WTC11 (cell line): ENCODE measurements around the gene BLVRA. TPM values are rescaled to one million over a fixed set of nuclear protein-coding genes. Genes with fewer than 3 reads are reported as not detected.
"Not testable (repeated sequence)": the region's sequence is repeated elsewhere in the genome, so short reads cannot be mapped to it uniquely, and the experiment has no call there.

Experiments
- ATAC-seq: fragments of 200-7000 bp; cut with Tn5 transposase; 2 replicates; pipeline ENCODE4 v1.10.0; 2021; ENCODE audit warnings: mild to moderate bottlenecking, moderate library complexity
- CTCF ChIA-PET: fragments of 300-600 bp; sonication (Branson Sonifier 250); formaldehyde crosslinking; loops from one replicate; lab custom pipeline; 2021; ENCODE audit warnings: antibody characterized with exemption; lab: Charles Lee
- POLR2A ChIA-PET: fragments of 350-600 bp; sonication (Branson Sonifier 250); formaldehyde crosslinking; loops from one replicate; lab custom pipeline; 2021; ENCODE audit warnings: antibody characterized with exemption; lab: Charles Lee
- DNase-seq: peaks from one replicate; pipeline ENCODE4 v3.0.0; 2021; ENCODE audit warnings: low spot score
- H3K27ac Mint-ChIP-seq: 2 replicates; pipeline ENCODE4 v1.8.0; 2021; ENCODE audit warnings: mixed read lengths
- H3K27me3 Mint-ChIP-seq: 2 replicates; pipeline ENCODE4 v1.8.0; 2021; ENCODE audit warnings: low read depth, mild to moderate bottlenecking, moderate library complexity, mixed read lengths
- H3K36me3 Mint-ChIP-seq: 2 replicates; pipeline ENCODE4 v1.8.0; 2021; ENCODE audit warnings: mixed read lengths
- H3K4me1 Mint-ChIP-seq: 2 replicates; pipeline ENCODE4 v1.8.0; 2022; ENCODE audit warnings: mixed read lengths
- H3K4me3 Mint-ChIP-seq: 2 replicates; pipeline ENCODE4 v1.8.0; 2021; ENCODE audit warnings: mild to moderate bottlenecking, moderate library complexity, mixed read lengths
- H3K9me3 Mint-ChIP-seq: 2 replicates; pipeline ENCODE4 v1.8.0; 2021; ENCODE audit warnings: mixed read lengths
- AR ChIP-seq: fragments of 250-450 bp; sonication (Bioruptor Pico); IDR thresholded peaks from 2 replicates; pipeline ENCODE4 v1.9.0; 2021; ENCODE audit warnings: mild to moderate bottlenecking
- ATF3 ChIP-seq: sonication (generic); formaldehyde crosslinking; conservative IDR thresholded peaks from 2 replicates; pipeline ENCODE4 v1.8.1; 2022; ENCODE audit warnings: mild to moderate bottlenecking, missing genetic modification reagents
- CREB1 ChIP-seq: sonication (generic); formaldehyde crosslinking; IDR thresholded peaks from 2 replicates; pipeline ENCODE4 v1.8.0; 2023; ENCODE audit warnings: mild to moderate bottlenecking, missing genetic modification reagents
- ESRRA ChIP-seq: sonication (generic); formaldehyde crosslinking; IDR thresholded peaks from 2 replicates; pipeline ENCODE4 v1.8.1; 2022; ENCODE audit warnings: mild to moderate bottlenecking, missing genetic modification reagents, borderline replicate concordance
- FOXJ3 ChIP-seq: sonication (generic); formaldehyde crosslinking; IDR thresholded peaks from 2 replicates; pipeline ENCODE4 v1.9.0; 2021; ENCODE audit warnings: missing genetic modification reagents, mild to moderate bottlenecking, borderline replicate concordance
- GTF2I ChIP-seq: fragments of 250-450 bp; sonication (Bioruptor Pico); conservative IDR thresholded peaks from 2 replicates; pipeline ENCODE4 v1.4.0; 2021; ENCODE audit warnings: mild to moderate bottlenecking
- IRF2 ChIP-seq: sonication (generic); formaldehyde crosslinking; IDR thresholded peaks from 2 replicates; pipeline ENCODE4 v1.8.0; 2022; ENCODE audit warnings: low read depth, missing genetic modification reagents, borderline replicate concordance
- NR3C1 ChIP-seq: sonication (generic); formaldehyde crosslinking; conservative IDR thresholded peaks from 2 replicates; pipeline ENCODE4 v1.8.1; 2023; ENCODE audit warnings: low read depth, mild to moderate bottlenecking, missing genetic modification reagents
- PREB ChIP-seq: sonication (generic); formaldehyde crosslinking; IDR thresholded peaks from 2 replicates; pipeline ENCODE4 v1.8.1; 2022; ENCODE audit warnings: mild to moderate bottlenecking, missing genetic modification reagents, moderate library complexity, borderline replicate concordance
- RORB ChIP-seq: fragments of 250-450 bp; sonication (Bioruptor Pico); IDR thresholded peaks from 2 replicates; pipeline ENCODE4 v1.9.0; 2021; ENCODE audit warnings: mild to moderate bottlenecking
- SOX15 ChIP-seq: fragments of 250-450 bp; sonication (Bioruptor Pico); IDR thresholded peaks from 2 replicates; pipeline ENCODE4 v1.9.0; 2021; ENCODE audit warnings: mild to moderate bottlenecking
- SP1 ChIP-seq: sonication (generic); formaldehyde crosslinking; conservative IDR thresholded peaks from 2 replicates; pipeline ENCODE4 v1.8.1; 2022; ENCODE audit warnings: missing genetic modification reagents
- TEAD1 ChIP-seq: sonication (generic); formaldehyde crosslinking; IDR thresholded peaks from 2 replicates; pipeline ENCODE4 v1.8.0; 2022; ENCODE audit warnings: mild to moderate bottlenecking, missing genetic modification reagents
- ZBTB43 ChIP-seq: sonication (generic); formaldehyde crosslinking; IDR thresholded peaks from 2 replicates; pipeline ENCODE4 v1.8.1; 2023; ENCODE audit warnings: mild to moderate bottlenecking, missing genetic modification reagents
- ZNF138 ChIP-seq: sonication (generic); formaldehyde crosslinking; conservative IDR thresholded peaks from 2 replicates; pipeline ENCODE4 v1.8.1; 2022; ENCODE audit warnings: mild to moderate bottlenecking, moderate library complexity, missing genetic modification reagents
- ZNF416 ChIP-seq: fragments of 250-450 bp; sonication (Bioruptor Pico); IDR thresholded peaks from 2 replicates; pipeline ENCODE4 v1.9.0; 2021; ENCODE audit warnings: mild to moderate bottlenecking, inconsistent platforms
- ZNF512 ChIP-seq: sonication (generic); formaldehyde crosslinking; IDR thresholded peaks from 2 replicates; pipeline ENCODE4 v1.8.1; 2022; ENCODE audit warnings: missing genetic modification reagents, borderline replicate concordance
- total RNA-seq: library from RNA; stranded (reverse); gene quantifications from 3 replicates; pipeline ENCODE4 v1.2.3, GENCODE V29; 2021
- TF ChIP-seq, protein P1 (sequence below): fragments of 250-450 bp; sonication (Bioruptor Pico); IDR thresholded peaks from 2 replicates; pipeline ENCODE4 v1.9.0; 2021; ENCODE audit warnings: mild to moderate bottlenecking
- TF ChIP-seq, protein P2 (sequence below): sonication (generic); formaldehyde crosslinking; IDR thresholded peaks from 2 replicates; pipeline ENCODE4 v1.8.1; 2023; ENCODE audit warnings: mild to moderate bottlenecking, moderate library complexity, missing genetic modification reagents

BLVRA gene
- total RNA-seq, 1 experiment from 2014 or later: 35.5 TPM

GRCh38 chr7:43823941-43824340, 65.5 kb downstream of the BLVRA start:
- no peak for TF ChIP-seq FOXJ3 (CRISPR knock-in tag)
- no peak for TF ChIP-seq SOX15 (CRISPR knock-in tag)
- no peak for TF ChIP-seq ATF3 (CRISPR knock-in tag)
- TF ChIP-seq ZNF138 (CRISPR knock-in tag): no peak
- no peak for TF ChIP-seq GTF2I (CRISPR knock-in tag)
- TF ChIP-seq, protein P1, sequence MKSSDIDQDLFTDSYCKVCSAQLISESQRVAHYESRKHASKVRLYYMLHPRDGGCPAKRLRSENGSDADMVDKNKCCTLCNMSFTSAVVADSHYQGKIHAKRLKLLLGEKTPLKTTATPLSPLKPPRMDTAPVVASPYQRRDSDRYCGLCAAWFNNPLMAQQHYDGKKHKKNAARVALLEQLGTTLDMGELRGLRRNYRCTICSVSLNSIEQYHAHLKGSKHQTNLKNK (CRISPR knock-in tag): no peak
- CTCF ChIA-PET: no interaction called here
- POLR2A ChIA-PET: no interaction called here
- Mint-ChIP-seq H3K4me1 (peaks cover 30% of the 10 kb centered on the region), H3K36me3 (peaks cover 2% of the 10 kb centered on the region; the same call in 1 of the 2 replicates), H3K9me3 (peaks cover 17% of the 10 kb centered on the region), H3K4me3 (no peak overlapping the region), H3K27ac (no peak overlapping the region), H3K27me3 (peaks cover 41% of the 10 kb centered on the region)
- ATAC-seq (no peak), DNase-seq (no peak)

- H3K36me3 Mint-ChIP-seq, ATAC-seq, H3K4me3 Mint-ChIP-seq, H3K27ac Mint-ChIP-seq, DNase-seq, POLR2A ChIA-PET: not testable (repeated sequence)
- CTCF ChIA-PET: interaction anchor here (1.3 kb wide), 1 partner anchor 14 kb away, joined by 6 read pairs; no protein-coding TSS in a partner anchor
- peaks cover 20% of the 10 kb centered on the region for H3K9me3 Mint-ChIP-seq
- H3K4me1 Mint-ChIP-seq: peaks cover 34% of the 10 kb centered on the region
- peaks cover 36% of the 10 kb centered on the region for H3K27me3 Mint-ChIP-seq
These were observed 66.0 kb downstream of the BLVRA start for GRCh38 chr7:43824513-43824912.

DNA sequence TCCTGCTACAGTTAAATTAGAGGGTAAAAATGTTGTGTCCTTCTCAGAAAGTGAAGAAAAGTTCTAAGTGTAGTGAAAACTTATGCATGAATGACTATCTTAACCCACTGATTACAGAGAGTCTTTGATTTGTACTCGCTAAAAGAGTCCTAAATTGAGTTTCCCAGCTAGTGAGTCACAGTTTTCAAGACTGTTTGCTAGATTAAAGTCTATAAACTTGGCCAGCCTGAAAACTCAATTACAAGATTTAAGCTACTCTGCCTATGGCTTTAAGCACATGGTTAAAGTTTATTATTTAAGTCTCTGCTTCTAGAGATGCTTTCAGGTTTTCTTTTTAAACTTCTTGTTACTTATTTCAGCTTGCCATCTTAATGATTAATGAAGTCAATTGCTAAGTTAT, 66.5 kb downstream of the BLVRA start:
- Mint-ChIP-seq H3K4me3 (no peak overlapping the region), H3K4me1 (peaks cover 32% of the 10 kb centered on the region), H3K9me3 (peaks cover 20% of the 10 kb centered on the region), H3K27me3 (peaks cover 31% of the 10 kb centered on the region), H3K36me3 (peaks cover 5% of the 10 kb centered on the region; the same call in 1 of the 2 replicates), H3K27ac (no peak overlapping the region)
- ChIA-PET CTCF (interaction anchor here (1.3 to 1.5 kb wide), 2 partner anchors 14 to 242 kb away, joined by 6 to 10 read pairs; partner anchors contain the start of gene STK17A), POLR2A (no interaction called here)
- ATAC-seq: no peak
- TF ChIP-seq, protein P2, sequence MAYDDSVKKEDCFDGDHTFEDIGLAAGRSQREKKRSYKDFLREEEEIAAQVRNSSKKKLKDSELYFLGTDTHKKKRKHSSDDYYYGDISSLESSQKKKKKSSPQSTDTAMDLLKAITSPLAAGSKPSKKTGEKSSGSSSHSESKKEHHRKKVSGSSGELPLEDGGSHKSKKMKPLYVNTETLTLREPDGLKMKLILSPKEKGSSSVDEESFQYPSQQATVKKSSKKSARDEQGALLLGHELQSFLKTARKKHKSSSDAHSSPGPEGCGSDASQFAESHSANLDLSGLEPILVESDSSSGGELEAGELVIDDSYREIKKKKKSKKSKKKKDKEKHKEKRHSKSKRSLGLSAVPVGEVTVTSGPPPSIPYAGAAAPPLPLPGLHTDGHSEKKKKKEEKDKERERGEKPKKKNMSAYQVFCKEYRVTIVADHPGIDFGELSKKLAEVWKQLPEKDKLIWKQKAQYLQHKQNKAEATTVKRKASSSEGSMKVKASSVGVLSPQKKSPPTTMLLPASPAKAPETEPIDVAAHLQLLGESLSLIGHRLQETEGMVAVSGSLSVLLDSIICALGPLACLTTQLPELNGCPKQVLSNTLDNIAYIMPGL: no peak
- TF ChIP-seq SOX15 (CRISPR knock-in tag): no peak
- TF ChIP-seq SP1 (CRISPR knock-in tag): no peak
- TF ChIP-seq RORB (CRISPR knock-in tag): no peak
- TF ChIP-seq ZNF512: no peak
- TF ChIP-seq, protein P1 (CRISPR knock-in tag): no peak
- no peak for TF ChIP-seq CREB1
- no peak for TF ChIP-seq ZNF416 (CRISPR knock-in tag)
- TF ChIP-seq IRF2 (CRISPR knock-in tag): no peak
- no peak for TF ChIP-seq ESRRA (CRISPR knock-in tag)
- TF ChIP-seq TEAD1 (CRISPR knock-in tag): no peak
- DNase-seq: no peak

GRCh38 chr7:43825391-43825808, 66.9 kb downstream of the BLVRA start:
- no peak for DNase-seq
- ChIA-PET POLR2A (interaction anchor here (1.1 kb wide), 1 partner anchor 243 kb away, joined by 3 read pairs; the partner anchor contains the start of gene STK17A), CTCF (interaction anchor here (1.3 to 1.5 kb wide), 2 partner anchors 13 to 243 kb away, joined by 6 to 10 read pairs; partner anchors contain the start of gene STK17A)
- peaks cover 20% of the 10 kb centered on the region for H3K9me3 Mint-ChIP-seq
- no peak for ATAC-seq
- peaks cover 32% of the 10 kb centered on the region for H3K4me1 Mint-ChIP-seq
- H3K36me3 Mint-ChIP-seq: peaks cover 7% of the 10 kb centered on the region
- peaks cover 27% of the 10 kb centered on the region for H3K27me3 Mint-ChIP-seq
- no peak overlapping the region for H3K4me3 Mint-ChIP-seq
- H3K27ac Mint-ChIP-seq: no peak overlapping the region
- TF ChIP-seq ZBTB43 (CRISPR knock-in tag): no peak
- no peak for TF ChIP-seq RORB (CRISPR knock-in tag)
- TF ChIP-seq NR3C1: no peak
- no peak for TF ChIP-seq FOXJ3 (CRISPR knock-in tag)
- no peak for TF ChIP-seq PREB
- no peak for TF ChIP-seq AR (CRISPR knock-in tag)
